Urothelium cell line (cell line): ENCODE results near the gene MAML3.

Source experiments
- DNase-seq: peaks from one replicate; pipeline ENCODE4 v3.0.0; 2011; ENCODE audit warnings: low spot score, mixed read lengths
- FAIRE-seq: peaks from 2 replicates; lab custom pipeline; 2011; peaks lifted over from hg19 to GRCh38; lab: Jason Lieb, UNC

Gene MAML3

DNA sequence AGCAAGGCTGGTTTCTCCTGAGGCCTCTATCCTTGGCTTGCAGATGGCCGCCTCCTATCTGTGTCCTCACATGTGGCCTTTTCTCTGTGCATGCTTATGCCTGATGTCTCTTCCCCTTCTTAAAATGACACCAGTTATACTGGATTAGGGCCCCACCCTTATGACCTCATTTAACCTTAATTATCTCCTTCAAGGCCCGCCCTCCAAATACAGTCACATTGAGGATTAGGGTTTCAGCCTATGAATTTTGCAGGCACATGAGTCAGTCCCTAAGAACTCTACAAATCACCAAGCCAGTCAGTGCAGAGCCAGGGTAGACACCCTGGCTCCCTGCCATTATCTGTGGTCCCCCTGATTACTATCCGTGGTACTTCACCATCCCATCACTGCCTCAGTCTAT lies 51.6 kb downstream of the MAML3 start:
- FAIRE-seq (no peak), DNase-seq (no peak)

GRCh38 chr4:140100771-140101170 lies 53.2 kb downstream of the MAML3 start:
- DNase-seq: no peak
- no peak for FAIRE-seq

DNA sequence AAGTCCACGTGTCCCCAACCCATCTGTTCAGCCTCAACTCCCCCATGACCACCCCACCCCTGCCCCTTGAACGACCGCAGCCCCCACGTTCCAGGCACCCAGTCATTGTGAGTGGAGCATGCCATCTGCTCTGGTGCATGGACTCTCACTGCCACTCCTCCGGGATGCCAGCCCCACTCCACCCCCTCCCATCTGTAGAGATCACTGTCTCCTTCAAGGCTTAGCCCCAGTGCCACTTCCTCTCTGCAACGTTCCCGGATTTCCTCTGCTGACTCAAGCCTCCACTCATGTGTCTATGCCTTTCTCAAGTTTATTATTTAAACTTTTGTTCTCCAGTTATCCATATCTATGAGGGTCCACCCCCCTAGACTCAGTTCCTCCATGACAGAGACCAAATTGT lies 54.0 kb downstream of the MAML3 start:
- FAIRE-seq (no peak), DNase-seq (no peak)

DNA sequence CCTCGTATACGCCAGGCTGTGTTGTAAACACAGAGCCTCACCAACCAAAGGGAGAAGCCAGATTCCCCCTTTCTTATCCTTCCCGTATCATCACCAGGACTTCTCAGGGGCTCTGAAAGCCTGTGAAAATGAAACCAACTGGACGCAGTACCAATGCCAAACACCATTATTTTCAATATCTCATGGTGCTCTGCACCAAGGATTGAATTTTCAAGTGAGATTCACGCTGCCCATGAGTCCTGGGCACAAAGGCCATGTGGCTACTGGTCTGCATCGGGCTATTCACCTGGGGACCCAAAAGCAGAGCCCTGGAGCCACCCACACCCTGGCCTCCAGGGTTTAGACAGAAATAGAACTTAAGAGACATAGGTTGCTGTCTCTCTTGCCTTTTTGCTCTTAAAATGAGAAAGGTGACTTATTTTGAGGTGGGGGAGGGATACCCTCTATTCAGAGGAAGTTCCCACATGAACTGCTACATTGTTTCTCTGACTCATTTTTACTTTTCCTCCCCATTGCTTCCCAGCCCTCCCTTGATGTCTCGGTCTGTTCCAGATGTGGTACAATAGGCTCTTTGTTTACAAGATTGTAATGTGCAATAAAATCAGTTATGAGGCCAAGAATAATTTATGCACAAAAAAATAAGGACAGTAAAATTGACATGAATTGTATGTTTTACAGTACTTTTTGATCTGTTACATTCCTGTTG lies 55.4 kb downstream of the MAML3 start:
- peak; percentile 72 for DNase-seq
- FAIRE-seq: no peak

DNA sequence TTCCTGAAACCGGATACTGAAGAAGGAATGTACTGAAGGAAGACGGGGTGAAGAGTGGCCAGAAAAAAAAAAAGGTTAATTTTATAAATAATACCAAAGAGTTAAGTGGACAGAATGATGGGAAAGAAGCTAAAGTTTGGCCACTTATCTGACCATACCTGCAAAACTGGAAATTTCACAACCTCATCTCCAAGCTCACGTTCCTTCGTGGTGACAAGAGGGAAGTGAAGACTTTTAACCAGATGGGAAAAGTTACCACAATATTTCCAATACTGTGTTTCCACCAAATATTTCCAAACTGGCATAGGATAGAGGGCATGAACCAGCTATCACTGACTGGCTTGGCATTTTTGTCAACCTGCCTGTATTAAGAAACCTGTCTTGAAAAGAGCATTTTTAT lies 56.4 kb downstream of the MAML3 start:
- no peak for FAIRE-seq
- DNase-seq: no peak

DNA sequence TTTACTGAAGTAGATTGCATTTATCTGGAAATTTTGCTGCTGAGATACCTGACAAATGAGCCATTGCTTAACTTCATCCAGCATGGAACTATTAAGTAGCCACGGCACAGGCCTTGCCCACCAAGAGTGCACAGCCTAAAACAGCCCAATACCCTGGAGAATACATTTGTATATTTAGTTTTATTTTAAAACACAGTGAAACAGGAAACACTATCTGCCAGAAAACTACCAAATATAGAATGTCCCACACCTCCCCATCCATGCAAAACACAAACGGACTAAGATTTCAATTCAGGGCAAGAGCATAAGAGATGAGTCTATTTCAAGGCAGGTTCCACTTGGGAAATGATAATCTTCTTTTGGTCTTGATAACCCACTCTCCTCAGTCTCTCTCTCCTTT lies 57.1 kb downstream of the MAML3 start:
- FAIRE-seq: no peak
- DNase-seq: no peak

GRCh38 chr4:140096483-140096861 lies 57.5 kb downstream of the MAML3 start:
- DNase-seq: no peak
- FAIRE-seq: no peak

GRCh38 chr4:140095694-140096482 lies 58.1 kb downstream of the MAML3 start:
- FAIRE-seq (peak; percentile 46), DNase-seq (peak; percentile 62)

DNA sequence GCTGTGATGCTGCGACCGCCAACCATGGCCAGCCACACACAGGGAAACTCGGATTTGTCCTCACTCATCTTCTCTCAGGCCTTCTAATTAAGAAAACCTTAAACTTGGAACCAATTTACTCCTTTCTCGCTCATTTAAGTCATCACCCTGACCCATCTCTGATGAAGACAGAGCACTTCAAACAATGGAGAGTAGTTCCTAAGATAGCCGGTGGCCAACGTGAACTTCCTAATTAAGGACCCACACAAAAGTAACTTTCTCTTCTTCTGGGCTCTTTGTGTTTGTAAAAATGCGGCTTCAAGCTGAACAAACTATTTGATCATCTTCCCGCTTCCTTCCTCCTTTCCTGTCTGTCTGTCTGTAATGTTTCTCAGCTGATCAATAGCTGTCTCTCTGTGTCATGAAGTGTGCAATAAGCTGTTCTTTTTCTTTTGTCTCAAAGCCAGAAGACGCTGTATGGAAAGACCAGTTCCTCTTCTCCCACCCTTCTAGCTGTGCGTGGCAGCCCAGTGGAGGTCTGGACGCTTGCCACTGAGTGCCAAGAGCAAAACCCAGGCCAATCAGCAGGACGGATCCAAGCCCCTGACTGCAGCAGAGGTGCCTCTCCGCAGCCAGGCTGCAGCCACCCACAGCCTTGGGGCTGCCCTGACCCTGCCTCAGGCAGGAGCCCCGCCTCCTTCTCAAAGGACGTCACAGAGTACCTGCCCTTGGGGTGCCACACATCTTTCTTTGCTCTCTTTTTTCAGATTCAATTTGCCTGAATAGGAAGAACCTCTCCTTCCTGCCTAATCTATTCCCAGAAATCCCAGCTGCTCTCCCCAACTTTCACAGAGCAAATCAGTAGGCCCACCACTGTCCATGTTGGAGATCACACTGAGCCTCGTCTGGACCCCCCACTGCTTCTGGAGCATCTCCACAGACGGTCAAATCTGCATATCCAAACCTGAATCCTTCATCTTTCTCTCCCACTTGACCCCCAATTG lies 59.3 kb downstream of the MAML3 start:
- no peak for FAIRE-seq
- no peak for DNase-seq

DNA sequence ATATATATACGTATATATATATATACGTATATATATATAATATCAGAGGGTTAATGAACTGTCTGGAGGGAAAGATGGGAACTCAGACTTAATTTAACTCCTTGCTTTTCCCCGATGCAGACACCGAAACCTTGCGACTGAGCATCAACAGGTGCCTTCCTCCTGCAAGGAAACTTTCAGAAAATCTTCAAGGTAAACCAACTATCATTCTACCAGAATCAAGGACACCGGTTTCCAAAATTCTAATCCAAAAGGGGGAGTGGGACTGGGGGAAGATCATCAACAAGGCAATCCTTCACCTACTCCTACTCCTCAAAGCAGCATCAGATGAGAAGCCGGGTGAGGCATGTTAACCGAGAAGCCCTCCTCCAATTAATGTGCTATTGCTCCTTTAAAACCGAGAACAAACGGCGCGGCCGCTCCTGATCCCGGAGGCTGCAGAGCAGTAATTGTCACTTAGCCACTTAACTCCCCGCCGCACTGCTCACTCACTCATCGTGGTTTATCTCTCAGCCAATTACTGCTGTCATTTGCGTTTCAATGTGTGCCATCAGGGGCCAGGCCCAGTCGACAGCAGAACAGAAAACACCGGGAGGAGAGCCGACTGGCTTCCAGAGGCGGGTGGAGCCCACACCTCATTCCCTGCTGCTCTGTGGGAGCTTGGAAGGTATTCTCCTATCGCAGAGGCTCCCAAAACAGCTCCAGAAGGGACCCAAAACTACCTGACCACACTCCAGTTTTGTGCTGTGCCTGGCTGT lies 61.7 kb downstream of the MAML3 start:
- DNase-seq (no peak), FAIRE-seq (no peak)

GRCh38 chr4:140091305-140091704 lies 62.7 kb downstream of the MAML3 start:
- FAIRE-seq (no peak), DNase-seq (no peak)

GRCh38 chr4:140090215-140090731 lies 63.7 kb downstream of the MAML3 start:
- DNase-seq: peak; percentile 46
- no peak for FAIRE-seq

DNA sequence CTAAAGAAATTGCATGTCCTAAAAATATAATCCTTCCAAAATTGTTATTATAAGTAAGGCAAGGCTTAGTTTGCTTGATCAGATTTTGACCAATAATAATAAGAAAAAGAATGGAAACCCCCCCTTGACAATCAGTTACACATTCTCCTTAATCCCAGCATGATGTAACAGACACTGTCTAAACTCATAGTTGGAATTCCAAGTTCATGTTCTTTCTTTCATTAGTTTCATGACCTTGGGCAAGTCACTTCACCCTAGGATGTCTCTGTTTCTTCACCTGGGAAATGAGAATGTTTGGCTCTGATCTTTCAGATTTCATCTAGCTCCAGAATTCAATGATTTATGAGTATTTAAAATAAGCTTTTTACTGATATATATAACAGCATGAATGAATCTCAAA lies 64.8 kb downstream of the MAML3 start:
- no peak for FAIRE-seq

GRCh38 chr4:140088323-140088967 lies 65.5 kb downstream of the MAML3 start:
- FAIRE-seq (no peak), DNase-seq (no peak)

More for the DNA sequence above, 64.8 kb downstream of the MAML3 start:
- DNase-seq: no peak

DNA sequence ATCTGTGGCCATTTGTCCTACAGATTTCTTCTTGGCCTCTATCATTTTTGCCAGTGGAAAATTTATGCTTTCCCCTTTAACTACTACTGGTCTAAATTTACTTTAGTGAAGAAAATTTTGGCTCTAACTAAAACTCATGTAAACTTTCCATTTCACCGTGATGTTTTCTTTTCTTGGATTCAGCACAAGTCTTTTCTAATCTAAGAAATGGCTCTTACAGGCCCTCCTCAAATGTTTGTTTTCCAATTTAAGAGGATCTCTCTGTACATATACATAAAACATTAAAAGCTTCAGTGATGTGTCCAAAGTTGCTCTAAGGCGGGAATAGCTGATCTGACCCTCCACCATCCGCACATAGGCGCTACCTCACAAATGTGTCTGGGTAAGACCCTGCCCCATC lies 68.1 kb downstream of the MAML3 start:
- DNase-seq (no peak), FAIRE-seq (no peak)

- DNase-seq (no peak), FAIRE-seq (no peak)
Observed at GRCh38 chr4:140085062-140085622, 68.8 kb downstream of the MAML3 start.

GRCh38 chr4:140084385-140084784 lies 69.6 kb downstream of the MAML3 start:
- DNase-seq (no peak), FAIRE-seq (no peak)

DNA sequence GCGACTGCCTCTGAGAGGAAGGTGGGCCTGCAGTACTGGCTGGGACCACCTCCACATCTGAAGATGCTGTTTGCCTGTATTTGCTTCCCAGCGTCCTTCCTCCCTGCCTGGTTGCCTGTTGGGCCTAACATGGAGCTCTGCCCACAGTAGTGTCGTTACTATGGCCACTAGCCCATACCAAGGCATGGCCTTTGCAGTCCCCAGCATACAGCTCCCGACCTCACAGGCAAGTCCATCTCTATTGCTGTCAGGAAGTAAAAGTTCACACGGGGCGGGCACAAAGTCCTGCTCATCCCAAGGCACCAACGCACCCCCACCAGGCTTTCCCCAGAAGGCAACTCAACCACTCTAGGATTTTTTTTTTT lies 71.6 kb downstream of the MAML3 start:
- DNase-seq: no peak
- no peak for FAIRE-seq

DNA sequence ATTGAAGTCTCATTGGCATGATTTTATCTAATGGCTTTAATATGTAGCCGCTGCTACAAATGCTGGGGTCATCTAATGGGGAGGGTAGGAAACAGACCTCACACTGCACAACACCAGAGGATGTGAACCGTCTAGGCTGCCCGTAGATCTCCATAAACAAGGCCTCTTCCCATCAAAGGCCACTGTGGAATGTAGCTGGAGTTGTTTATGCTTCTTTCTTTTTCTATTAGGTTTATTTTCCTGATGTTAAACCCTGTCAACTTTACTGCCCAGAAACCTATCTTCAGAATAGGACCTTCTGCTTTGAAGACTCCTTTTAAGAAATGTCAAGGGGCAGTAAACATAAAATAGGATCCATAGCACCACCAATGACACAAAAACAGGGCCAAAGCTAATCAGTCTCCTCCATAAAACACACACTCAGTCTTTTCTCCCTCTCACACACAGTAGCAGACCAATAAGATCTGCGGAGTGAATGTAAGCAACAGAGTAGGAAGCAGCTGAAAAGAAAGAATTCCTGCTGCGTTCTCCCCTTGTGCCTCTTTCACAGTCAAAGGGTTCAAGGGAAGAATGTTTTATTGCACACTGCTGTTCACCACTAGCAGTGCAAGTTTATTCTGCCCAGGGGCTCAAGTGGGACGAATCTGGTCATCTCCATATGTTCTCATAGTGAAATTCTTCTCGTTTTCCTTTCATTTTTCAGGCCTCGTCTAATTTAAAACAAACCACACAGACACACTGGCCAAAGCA lies 72.2 kb downstream of the MAML3 start:
- FAIRE-seq (no peak), DNase-seq (no peak)
